GM19240 (cell line): ENCODE measurements around the gene DISC1.
"Not testable (repeated sequence)": the region's sequence is repeated elsewhere in the genome, so short reads cannot be mapped to it uniquely, and the experiment has no call there.

ENCODE experiments used
- DNase-seq: peaks from one replicate; pipeline ENCODE4 v3.0.0; 2011; ENCODE audit warnings: low spot score; ENCODE audit not compliant: insufficient read length

Gene DISC1

DNA sequence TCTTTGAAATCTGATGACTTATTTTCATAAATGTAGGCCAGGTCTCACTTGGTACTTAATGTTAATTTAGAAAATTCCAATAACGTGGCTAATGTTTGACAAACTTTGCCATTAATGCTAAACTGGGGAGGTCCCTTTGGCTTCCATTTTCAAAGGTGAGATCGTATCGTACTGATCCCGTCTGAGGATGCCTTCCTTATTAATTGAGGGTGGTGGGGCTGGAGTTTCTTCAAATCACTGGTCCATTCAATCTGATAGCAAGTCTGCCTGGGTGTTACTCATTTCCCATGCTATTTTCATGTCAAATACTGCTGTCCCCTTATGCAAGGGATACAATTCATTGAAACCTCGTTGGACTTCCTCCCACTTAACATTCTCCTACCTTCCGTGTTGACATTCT, 327.1 kb downstream of the DISC1 start:
- no peak for DNase-seq

DNA sequence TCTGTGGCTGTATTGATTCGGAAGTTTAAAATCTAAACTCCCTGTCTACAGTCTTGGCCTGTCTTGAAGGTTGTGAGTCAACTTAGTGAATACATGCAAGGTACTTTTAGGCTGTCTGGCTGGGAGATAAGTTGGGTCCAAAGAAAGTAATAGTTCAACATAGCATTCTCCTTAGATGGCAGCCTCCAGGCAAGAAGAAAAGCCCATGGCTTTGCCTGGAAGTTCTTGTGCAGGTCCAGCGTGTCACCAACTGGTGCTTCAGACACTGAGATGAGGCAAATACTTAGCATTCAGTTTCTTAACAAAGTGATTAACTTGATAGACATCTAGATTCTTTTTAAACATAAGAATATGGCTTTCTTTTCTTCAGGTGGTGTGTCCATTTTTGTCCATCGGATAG, 328.2 kb downstream of the DISC1 start:
- no peak for DNase-seq

DNA sequence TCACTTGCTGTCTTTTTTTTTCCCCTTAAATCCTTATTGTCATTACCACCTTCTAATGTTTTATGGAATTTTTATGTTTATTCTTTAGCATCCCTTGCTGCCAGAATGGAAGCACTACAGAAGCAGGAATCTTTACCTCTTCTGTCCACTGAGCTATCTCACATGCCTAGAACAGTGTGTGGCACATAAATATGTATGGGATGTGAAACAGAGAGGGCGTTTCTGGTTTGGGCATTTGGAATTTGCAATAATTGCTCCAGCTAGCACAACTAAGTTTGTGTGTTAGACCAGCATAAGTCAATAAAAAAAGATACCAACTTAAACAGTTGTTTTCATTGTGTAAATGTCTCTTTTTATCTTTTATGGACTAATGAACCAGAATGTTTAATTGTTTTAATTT, 330.8 kb downstream of the DISC1 start:
- no peak for DNase-seq

DNA sequence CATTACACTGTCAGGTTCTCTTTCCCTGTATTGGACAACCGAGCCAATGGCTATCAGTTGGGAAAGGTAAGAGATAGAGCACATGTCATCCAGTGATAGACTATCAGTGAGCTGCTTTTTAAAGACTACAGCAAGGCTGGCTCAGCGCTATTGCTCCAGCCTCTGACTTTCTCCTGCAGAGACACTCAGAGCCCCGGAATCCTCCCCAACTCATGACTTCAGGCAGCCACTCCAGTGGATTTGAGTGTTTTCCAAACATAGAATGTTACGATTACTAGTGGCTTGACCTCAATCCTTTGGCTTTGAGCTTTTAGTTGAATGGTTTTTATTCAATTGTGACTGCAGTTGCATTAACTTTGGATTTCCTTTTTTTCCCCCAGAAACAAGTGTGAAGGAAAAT, 331.9 kb downstream of the DISC1 start:
- DNase-seq: no peak

DNA sequence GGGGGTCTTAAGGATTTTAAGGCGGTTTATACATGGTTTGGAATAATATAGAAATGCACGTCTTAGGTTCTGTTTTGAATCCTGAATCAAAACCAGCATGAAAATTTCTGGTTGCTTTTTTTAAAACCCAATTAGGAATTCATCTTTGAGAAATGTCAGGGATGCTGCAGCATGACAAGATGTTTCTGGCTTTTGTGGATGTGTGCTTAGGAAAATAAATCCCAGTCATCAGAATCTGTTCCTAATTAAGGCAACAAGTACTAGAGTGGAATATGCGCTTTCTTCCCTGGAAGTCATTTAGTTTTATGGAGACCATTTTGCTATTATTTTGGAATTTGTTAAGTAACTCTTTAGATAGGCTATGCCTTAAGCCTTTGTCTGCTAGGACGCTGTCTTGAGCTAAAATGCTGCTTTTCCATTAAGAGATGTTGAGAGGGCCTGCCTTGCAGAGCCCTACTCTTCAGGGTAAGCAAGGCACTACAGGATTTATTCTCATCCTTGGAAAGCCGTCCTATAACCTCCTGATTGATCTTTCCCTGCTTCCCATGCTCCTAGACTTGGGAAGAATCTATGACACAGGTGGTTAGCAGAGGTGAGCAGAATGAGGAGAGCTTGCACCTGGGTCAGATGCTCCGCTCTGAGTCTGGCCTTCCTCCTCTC, 332.8 kb downstream of the DISC1 start:
- DNase-seq: no peak

DNA sequence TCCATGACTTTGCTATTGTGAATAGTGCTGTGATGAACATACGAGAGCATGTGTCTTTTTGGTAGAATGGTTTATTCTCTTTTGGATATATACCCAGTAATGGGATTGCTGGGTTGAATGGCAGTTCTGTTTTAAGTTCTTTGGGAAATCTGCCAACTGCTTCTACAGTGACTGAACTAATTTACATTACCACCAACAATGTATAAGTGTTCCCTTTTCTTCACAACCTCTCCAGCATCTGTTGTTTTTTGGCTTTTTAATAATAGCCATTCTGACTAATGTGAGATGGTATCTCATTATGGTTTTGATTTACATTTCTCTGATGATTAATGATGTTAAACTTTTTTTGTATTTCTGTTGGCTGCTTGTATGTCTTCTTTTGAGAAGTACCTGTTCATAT, 335.2 kb downstream of the DISC1 start:
- not testable (repeated sequence) for DNase-seq

DNA sequence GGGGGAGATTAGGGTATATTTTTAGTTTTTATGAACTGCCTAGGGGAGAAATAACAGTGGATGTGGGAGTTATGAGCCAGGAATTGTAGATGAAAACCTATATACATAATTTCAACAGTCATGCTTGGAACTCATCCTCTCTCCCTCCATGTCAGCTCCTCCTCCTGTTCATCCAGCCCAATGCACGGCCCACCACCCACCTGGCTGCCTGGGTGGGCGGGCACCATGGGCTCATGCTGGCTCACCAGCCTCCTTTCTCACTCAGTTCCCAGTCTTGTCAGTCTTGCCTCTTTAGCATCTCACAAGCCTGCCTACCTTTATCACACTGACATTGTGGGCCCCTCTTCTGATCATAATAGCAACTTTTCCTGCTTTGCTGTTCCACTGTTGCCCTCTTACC, 336.0 kb downstream of the DISC1 start:
- DNase-seq: no peak

DNA sequence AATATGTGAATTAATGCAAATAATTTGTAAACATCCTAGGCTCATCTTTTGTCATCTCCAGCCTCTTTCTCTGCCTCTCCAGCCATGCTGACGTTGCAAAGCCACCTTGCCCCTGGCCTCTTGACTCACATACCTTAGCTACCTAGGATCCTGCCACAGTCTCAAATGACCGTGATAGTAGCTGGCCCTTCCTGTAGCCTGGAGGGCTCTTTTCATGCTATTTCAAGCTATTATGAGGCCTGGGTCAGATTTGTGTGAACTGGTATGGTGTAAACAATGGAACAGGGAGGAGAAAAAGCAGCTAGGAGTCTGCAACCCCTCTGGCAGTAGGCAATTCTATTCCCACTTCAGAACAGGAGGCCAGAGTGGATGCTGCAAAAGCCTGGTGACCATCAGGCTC, 337.7 kb downstream of the DISC1 start:
- no peak for DNase-seq

DNA sequence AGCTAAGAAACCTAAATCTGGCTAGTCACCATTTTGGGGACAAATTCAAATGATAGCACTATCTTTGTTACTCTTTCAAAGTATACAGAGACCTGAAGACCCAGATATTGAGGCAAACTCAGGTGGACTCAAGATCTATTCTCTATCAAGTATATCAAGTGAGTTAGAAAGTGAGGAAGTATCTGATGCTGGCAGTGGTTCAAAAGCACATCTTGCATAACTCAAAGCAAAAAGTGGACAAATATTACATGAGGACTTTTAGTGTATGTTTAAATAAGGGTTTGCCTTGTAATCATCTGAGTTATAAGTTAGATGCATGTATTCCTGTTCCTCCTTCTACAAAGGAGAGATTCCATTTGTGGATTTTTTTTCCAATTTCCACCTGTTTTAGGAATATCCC, 338.4 kb downstream of the DISC1 start:
- no peak for DNase-seq

DNA sequence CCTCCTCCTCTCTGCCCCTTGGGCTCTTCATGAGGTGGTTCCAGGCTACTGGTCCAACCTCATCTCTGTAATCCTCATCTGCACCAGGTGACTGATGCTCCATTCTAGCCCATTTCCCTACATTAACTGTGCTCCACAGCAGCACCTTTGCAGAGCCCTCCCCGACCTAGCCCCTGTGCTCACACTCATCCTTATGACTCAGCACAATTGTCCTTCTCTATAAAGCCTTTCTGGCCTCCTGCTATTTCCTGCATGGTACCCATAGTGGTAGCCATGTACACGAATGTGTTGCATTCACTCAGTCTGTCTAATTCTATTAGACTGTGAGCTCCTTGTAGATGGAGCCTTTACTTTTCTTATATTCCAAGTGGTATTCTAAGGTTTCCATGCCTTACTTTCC, 339.0 kb downstream of the DISC1 start:
- no peak for DNase-seq

DNA sequence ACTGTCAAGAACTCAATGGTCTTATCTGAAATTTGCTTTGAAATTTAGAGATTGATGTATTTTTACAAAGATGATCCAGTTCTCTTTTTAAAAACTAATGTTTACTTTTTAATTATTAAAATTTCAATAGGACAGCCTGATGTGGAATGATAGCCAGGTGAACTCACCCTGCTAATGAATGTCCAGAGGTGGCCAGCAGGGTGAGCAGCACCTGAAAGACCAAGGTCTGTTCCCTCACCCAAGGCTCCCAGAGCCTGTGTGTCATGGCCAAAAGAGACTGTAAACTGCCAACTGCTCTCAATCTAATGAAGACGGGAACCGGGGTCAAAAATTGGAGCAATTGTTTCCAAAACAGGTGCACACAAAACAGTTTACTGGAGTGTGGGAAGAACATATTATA, 340.4 kb downstream of the DISC1 start:
- no peak for DNase-seq

DNA sequence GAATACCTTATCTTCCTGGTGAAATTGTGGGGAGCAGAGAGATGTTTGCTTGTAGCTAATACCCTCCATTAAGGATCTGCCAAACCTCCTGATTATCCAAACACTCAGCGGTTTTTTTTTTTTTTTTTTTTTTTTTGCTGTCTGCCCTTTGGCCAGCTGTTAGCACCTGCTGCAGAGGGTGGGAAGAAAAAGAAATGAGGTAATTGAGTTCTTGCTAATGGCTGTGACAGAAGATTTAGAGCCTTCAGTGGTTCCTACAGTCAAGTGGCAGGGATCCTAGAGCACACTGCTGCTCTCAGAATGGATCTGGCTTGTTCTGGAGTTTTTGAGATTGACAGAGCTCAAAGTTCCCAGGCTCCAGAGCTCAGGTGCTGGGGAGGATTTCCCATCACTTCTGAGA, 342.5 kb downstream of the DISC1 start:
- DNase-seq: no peak

DNA sequence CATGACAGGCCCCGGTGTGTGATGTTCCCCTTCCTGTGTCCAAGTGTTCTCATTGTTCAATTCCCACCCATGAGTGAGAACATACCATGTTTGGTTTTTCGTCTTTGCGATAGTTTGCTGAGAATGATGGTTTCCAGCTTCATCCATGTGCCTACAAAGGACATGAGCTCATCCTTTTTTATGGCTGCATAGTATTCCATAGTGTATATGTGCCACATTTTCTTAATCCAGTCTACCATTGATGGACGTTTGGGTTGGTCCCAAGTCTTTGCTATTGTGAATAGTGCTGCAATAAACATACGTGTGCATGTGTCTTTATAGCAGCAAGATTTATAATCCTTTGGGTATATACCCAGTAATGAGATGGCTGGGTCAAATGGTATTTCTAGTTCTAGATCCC, 343.2 kb downstream of the DISC1 start:
- DNase-seq: not testable (repeated sequence)

DNA sequence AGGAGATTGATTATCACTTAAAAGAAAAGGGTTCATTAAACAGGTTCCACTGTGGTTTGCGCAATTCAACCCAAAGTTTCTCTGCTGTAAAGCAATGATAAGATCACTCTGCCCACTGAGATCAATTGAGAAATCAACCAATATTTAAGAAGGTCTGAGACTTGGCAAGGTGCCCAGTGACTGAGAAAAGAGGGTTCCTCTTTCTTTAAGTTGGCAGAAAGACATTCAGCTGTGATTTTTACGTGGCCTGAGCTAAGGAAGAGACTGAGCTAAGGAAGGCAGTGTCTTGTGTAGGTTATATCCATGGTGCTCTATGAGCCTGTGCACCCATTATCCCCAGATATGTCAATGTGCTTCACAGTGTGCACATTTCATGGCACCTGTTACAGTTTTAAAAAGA, 344.1 kb downstream of the DISC1 start:
- DNase-seq: no peak

DNA sequence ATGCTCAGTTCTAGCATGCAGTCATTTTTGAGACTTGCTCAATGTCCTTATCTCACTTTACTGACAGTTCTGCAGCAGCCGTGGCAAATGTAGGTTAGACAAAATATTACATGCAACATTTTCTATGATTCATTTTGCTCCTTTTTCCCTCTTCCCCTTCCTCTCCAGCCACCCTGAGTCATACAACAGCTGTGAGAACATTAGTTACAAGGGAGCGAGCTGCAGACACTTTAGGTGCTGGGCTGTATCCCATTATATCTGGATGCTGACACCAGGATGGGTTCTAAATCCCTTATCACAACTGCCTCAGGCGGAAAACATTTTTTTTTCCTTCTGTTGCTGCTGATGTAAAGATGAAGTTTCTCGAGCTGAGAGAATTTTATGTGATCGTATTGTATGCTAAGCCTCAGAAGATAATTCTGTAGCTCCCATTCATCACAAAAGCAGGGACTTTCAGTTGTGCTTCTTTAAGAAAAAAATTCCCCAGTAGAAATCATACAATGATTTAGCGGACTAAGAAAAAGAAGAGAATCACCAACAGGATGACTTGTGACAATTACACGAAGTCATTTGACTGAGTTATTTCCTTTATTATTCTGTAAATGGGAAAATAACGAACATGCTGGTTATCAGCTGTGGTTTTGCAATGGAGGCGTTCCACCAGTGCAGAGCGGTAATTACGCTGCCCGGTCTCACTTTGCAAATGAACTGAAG, 345.0 kb downstream of the DISC1 start:
- DNase-seq: no peak

DNA sequence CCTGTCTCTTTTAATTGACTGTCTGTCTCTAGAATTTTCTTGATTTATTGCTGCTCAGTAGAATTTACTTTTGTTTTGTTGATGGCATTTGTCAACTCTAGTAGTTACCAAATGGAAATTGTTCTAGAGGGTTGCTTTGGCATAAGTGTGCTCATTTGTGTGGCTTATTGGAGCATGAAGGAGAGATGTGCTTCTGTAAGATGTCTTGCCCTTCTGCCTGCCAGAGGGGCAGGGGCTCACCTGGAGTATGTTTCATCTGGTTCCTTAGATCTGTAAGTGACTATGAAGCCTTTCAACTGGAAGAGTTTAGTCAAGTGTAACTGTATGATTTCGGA, 345.5 kb downstream of the DISC1 start:
- no peak for DNase-seq

DNA sequence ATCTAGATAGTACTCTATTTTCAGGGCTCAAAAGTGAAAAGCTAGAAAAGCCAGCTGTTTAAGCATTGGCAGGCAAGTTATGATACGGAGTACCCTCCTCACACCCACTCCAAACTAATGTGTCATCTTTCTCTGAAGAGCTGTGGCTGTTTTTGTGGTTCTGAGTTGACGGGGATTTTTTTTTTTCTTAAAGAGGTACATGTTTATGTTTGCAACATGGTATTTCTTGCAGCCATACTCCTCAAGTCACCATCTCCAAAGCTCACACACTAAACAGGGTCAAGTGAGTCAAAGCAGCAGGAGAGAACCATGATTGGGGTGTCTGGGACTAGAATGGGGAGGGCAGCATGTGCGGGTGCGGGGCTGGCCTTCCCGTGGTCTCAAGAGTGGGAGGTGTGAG, 347.2 kb downstream of the DISC1 start:
- no peak for DNase-seq

DNA sequence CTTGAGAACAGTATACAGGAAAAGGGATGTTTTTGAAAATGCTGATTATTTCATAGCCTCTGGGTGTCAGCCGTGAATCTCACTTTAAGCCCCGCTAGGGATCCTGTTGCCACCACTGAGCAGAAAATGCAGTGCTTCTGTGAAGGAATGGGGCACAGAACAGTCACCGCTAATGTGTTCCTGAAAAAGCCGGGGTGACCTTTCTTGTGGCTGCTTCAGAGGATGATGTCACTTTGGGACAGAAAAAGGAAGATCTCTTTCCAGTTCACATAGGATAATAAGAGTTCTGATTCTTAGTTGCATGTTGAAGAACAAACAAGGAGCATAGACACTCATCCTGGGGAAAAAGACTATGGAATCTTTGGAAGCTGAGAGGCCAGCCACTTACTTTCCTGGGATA, 349.6 kb downstream of the DISC1 start:
- no peak for DNase-seq

DNA sequence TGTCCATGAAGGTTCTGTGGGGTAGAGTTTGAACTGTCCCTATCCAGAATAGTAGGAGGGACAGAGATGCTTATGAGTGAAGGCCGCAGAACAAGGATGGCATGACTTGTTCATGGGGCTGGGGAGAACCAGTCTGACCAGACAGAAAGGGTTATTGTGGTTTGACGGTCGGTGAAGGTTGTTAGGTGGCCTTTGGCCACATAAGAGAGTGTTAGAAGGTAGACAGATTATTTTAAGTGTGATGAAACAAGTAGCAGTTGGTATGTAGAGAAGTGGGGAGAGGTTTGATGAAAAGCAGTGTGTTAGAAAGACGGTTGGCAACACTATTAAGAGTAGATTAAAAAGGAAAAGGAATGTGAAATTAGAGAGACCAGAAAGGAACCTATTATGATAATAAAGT, 355.1 kb downstream of the DISC1 start:
- no peak for DNase-seq

DNA sequence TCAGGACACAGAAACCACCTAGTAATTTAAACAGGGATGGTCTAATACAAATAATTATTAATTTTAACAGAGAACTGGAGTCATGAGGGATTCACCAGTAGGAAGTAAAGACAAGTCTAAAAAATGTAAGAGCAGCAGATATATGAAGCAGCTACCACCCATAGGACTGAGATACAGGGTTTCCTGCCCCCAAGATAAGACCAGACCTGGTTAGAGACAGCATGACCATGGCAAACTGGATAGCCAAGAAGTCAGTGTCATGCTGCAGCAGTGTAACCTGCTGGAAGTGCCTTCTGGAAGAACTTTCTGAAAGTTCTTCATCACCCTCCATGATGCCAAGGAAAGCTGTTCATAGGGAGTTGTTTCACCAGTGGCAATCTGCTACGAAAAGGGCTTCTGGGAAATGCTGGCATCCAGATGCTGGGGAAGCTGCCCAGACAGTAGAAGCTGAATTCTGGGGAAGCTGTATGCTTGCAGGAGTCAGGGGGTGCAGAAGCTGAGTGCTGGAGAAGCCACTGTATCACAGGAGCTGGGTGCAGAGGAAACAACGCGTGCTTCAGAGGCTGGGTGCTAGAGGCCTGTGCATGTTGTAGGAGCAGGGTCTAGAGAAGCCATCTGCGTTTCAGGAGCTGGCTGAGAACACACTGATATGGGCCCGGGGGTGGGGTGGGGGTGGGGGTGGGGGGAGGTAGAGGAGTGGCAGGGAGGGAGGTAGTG, 356.4 kb downstream of the DISC1 start:
- DNase-seq: no peak

DNA sequence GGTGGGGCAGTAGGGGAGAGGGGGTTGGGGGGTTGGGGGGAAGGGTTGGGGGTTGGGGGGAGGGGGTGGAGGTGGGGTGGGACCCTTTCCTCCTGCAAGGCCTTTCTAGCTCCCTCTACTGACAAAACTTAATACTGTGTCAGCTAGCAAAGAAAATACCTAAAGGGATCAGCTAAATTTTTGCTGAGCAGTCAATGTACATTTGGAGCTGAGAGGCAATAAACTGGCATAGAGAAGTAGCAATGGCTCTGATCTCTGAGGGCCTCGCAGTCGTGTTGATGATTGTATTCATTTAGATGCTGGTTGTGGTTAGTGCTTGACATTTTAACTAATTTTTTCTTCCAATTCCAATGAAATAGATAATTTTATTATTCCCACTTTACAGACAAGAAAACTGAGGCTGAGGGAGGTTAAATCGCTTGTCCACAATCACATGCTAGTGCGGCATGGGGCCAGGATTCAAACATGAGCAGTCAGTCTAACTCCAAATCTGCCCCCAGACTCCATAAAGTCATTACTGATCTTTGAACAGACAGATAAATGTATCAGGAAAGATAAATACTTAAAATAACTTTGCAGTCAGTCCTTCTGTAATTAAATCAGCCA, 357.1 kb downstream of the DISC1 start:
- DNase-seq: no peak

DNA sequence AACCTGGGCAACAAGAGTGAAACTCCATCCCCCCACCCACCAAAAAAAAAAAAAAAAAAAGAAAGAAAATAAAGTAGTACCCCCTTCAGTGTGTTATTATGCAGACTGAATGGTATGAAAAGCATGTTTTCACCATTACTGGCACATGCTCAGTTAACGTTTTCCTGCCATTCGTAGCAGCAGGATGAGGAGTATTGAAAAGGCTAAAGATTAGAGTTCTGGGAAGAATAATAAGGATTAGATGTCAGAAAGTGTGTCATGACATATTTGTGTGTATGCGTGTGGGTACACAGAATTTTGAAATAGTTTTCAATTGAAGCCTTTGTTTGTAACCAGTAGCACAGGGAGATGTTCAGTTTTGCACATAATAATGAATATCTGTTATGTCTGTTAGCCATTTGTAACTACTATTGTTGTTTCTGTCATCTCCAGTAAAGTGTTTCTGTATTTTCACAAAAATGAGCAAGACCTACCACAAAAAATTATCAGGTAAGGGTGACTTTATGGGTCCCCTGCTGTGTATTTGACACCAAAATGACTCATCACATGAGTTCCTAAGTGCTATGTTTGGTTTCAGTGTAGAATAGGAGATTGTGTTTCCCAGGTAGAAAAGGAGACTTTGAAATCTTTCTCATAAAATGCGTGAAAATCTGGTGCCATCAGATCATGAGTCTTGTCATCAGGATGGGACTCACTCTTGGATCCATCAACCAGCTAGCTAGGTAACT, 358.9 kb downstream of the DISC1 start:
- no peak for DNase-seq
